Breast epithelium (tissue), 4 donors: ENCODE results near the gene POU2AF3. TPM values are rescaled to one million over a fixed set of nuclear protein-coding genes. Genes with fewer than 3 reads are reported as not detected.
"Not testable (repeated sequence)": the region's sequence is repeated elsewhere in the genome, so short reads cannot be mapped to it uniquely, and the experiment has no call there.

Experiments
- DNase-seq, 2 donors: peaks; one replicate each; pipeline ENCODE4 v3.0.0-alpha.2; 2019; ENCODE audit warnings: low spot score in 2 of 2
- H3K27ac ChIP-seq, 2 donors: fragments of 200-600 bp; sonication (generic) in 1 of 2; one replicate each; pipeline ENCODE4 v1.5.1; 2016 to 2019; ENCODE audit warnings: mild to moderate bottlenecking in 1 of 2
- H3K27me3 ChIP-seq, 2 donors: fragments of 200-600 bp; sonication (generic) in 1 of 2; one replicate each; pipeline versions ENCODE4 v1.5.1 to v1.6.0; 2017 to 2019; ENCODE audit warnings: control low read depth in 1 of 2, mild to moderate bottlenecking in 1 of 2
- H3K36me3 ChIP-seq: fragments of 200-600 bp; one replicate; pipeline ENCODE4 v1.5.1; 2019
- H3K4me1 ChIP-seq, 2 donors: fragments of 200-600 bp; sonication (generic); one replicate each; pipeline ENCODE4 v1.5.1; 2016 to 2019; ENCODE audit warnings: control low read depth in 1 of 2
- H3K4me3 ChIP-seq, 3 donors: fragments of 200-600 bp; sonication (generic); 1 replicate in 2 of 3; 2 replicates in 1 of 3; pipeline ENCODE4 v1.5.1; 2016 to 2019; ENCODE audit warnings: mild to moderate bottlenecking in 3 of 3, moderate library complexity in 2 of 3
- H3K9me3 ChIP-seq, 2 donors: fragments of 200-600 bp; sonication (generic) in 1 of 2; one replicate each; pipeline ENCODE4 v1.5.1; 2016 to 2019; ENCODE audit warnings: control low read depth in 1 of 2
- POLR2A ChIP-seq: fragments of 450-650 bp; IDR thresholded peaks from one replicate; pipeline ENCODE4 v1.6.1; 2016; ENCODE audit warnings: antibody characterized with exemption, mild to moderate bottlenecking, moderate library complexity
- POLR2AphosphoS5 ChIP-seq, 3 donors: sonication (generic); formaldehyde crosslinking; IDR thresholded peaks; one replicate each; pipeline ENCODE4 v1.6.1; 2017; ENCODE audit warnings: antibody characterized with exemption in 3 of 3
- intact Hi-C: fragments of 100-400 bp; cut with DNase I; formaldehyde crosslinking; loops from one replicate; pipeline ENCODE4 v1.15.1; 2023; ENCODE audit warnings: low total_unique reads
- total RNA-seq, 3 donors: library from RNA; depleted of rRNA; stranded (reverse); fragments of >200 nt; gene quantifications; one replicate each; pipeline ENCODE4 v1.1.0, GENCODE V29; 2016
- TF ChIP-seq, protein P1 (sequence below), 3 donors: fragments of 450-650 bp; IDR thresholded peaks; one replicate each; pipeline ENCODE4 v1.5.1; 2016 to 2017; ENCODE audit warnings: antibody characterized with exemption in 3 of 3, mild to moderate bottlenecking in 3 of 3, moderate library complexity in 3 of 3

POU2AF3 gene
- total RNA-seq, 3 donors from 2014 or later: 1.4 to 3.6 (median 1.6) TPM

DNA sequence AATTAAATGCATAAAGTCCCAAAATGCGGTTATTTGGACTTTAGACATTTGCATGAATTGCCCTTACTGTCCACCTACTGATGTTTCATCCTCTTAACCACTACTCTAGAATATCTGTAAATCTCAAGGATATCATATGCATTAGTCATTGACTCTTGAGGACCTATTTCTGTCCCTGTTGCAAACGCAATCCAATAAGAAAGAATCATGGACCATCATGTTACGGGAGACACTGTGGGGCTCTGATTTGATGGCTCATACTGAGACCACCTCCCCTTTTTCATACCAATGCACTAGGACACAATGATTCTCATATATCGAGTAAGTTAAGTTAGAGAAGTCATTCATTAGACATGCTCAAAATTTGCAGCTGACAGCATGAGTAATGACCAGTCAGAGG, 38.5 kb upstream of the POU2AF3 start:
- H3K4me3 ChIP-seq: no peak overlapping the region
- no peaks in the 10 kb centered on the region for H3K4me1 ChIP-seq
- DNase-seq: no peak
- no peaks in the 10 kb centered on the region for H3K36me3 ChIP-seq
- H3K27me3 ChIP-seq: no peaks in the 10 kb centered on the region
- TF ChIP-seq, protein P1, sequence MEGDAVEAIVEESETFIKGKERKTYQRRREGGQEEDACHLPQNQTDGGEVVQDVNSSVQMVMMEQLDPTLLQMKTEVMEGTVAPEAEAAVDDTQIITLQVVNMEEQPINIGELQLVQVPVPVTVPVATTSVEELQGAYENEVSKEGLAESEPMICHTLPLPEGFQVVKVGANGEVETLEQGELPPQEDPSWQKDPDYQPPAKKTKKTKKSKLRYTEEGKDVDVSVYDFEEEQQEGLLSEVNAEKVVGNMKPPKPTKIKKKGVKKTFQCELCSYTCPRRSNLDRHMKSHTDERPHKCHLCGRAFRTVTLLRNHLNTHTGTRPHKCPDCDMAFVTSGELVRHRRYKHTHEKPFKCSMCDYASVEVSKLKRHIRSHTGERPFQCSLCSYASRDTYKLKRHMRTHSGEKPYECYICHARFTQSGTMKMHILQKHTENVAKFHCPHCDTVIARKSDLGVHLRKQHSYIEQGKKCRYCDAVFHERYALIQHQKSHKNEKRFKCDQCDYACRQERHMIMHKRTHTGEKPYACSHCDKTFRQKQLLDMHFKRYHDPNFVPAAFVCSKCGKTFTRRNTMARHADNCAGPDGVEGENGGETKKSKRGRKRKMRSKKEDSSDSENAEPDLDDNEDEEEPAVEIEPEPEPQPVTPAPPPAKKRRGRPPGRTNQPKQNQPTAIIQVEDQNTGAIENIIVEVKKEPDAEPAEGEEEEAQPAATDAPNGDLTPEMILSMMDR (IDR thresholded peaks at IDR 0.05): no peak
- no peak for TF ChIP-seq POLR2AphosphoS5 (IDR thresholded peaks at IDR 0.05)
- TF ChIP-seq POLR2A: no peak
- intact Hi-C loops: no loop called here
- H3K27ac ChIP-seq: no peak overlapping the region
- H3K9me3 ChIP-seq: no peaks in the 10 kb centered on the region

DNA sequence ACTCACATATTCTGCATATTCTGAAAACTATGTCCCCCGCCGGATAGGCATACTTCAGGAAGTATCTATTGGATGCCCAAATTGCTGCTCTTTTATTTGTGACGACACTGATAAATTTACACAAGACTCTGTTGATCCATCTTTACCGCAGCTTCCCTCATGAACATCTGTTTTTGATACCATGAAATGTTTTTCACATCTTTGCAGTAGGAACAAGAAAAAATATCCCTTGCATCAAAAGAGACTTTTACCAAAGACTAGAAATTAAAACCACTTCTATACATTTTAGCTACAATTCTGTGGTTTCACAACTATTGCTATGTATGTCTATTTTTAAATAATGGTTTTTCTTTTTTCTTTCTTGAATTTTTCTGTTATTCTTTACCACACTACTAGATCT, 37.5 kb upstream of the POU2AF3 start:
- TF ChIP-seq POLR2AphosphoS5 (IDR thresholded peaks at IDR 0.05) (no peak), POLR2A (no peak)
- TF ChIP-seq, protein P1 (IDR thresholded peaks at IDR 0.05): no peak
- no peak overlapping the region for H3K4me3 ChIP-seq
- DNase-seq: no peak
- H3K4me1 ChIP-seq: no peaks in the 10 kb centered on the region
- no peaks in the 10 kb centered on the region for H3K9me3 ChIP-seq
- no peaks in the 10 kb centered on the region for H3K27me3 ChIP-seq
- H3K36me3 ChIP-seq: no peaks in the 10 kb centered on the region
- intact Hi-C loops: no loop called here
- no peak overlapping the region for H3K27ac ChIP-seq

DNA sequence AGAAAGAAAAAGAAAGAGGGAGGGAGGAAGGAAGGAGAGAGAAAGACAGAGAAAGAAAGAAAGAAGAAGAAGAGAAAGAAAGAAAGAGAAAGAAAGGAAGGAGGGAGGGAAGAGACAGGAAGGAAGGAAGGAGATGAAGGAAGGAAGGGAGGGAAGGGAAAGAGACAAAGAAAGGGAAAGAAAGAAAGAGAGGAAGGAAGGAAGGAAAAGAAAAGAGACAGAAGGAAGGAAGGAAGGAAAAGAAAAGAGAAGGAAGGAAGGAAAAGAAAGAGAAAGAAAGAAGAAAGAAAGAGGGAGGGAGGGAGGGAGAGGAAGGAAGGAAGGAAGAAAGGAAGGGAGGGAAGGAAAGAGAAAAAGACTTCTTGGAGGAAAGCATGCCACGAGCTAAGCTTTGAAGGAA, 33.7 kb upstream of the POU2AF3 start:
- DNase-seq: no peak
- H3K4me3 ChIP-seq: no peak overlapping the region
- no peaks in the 10 kb centered on the region for H3K4me1 ChIP-seq
- no peaks in the 10 kb centered on the region for H3K27me3 ChIP-seq
- TF ChIP-seq POLR2AphosphoS5 (IDR thresholded peaks at IDR 0.05) (no peak), POLR2A (no peak)
- TF ChIP-seq, protein P1 (IDR thresholded peaks at IDR 0.05): no peak
- no peaks in the 10 kb centered on the region for H3K9me3 ChIP-seq
- intact Hi-C loops: no loop called here
- H3K36me3 ChIP-seq: no peaks in the 10 kb centered on the region
- no peak overlapping the region for H3K27ac ChIP-seq

DNA sequence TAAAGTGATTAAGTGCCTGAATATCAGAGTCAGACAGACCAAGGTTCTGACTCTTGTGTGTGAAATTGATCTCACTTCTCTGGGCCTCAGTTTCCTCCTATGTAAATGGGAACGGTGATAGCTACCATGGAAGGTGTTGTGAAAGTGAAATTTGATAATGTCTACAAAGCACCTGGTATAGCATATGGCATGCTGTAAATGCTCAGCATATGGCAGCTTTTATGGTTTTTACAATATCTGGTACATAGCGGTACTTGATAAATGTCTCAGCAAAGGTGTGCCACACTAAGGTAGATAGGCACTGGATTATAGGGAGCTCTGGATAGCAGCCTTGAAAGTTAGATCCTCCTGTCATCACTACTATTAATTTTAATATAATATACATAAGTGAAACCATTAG, 32.9 kb upstream of the POU2AF3 start:
- Histone ChIP-seq H3K36me3 (no peaks in the 10 kb centered on the region), H3K4me1 (no peaks in the 10 kb centered on the region), H3K27ac (no peak overlapping the region), H3K4me3 (no peak overlapping the region), H3K27me3 (no peaks in the 10 kb centered on the region), H3K9me3 (no peaks in the 10 kb centered on the region)
- intact Hi-C loops: no loop called here
- TF ChIP-seq, protein P1 (IDR thresholded peaks at IDR 0.05): no peak
- no peak for TF ChIP-seq POLR2A
- no peak for TF ChIP-seq POLR2AphosphoS5 (IDR thresholded peaks at IDR 0.05)
- no peak for DNase-seq

DNA sequence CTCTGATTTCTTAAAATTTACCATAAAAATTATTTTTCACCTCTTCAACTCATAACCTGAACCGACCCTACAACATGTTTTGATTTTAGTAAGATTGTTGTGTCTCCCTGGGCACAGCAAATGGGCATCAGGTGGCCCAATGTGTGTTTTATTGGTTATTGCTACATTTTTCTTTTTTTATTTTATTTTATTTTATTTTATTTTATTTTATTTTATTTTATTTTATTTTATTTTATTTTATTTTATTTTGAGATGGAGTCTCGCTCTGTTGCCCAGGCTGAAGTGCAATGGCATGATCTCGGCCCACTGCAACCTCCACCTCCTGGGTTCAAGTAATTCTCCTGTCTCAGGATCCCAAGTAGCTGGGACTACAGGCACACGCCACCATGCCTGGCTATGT, 30.0 kb upstream of the POU2AF3 start:
- H3K4me3 ChIP-seq, H3K36me3 ChIP-seq, H3K4me1 ChIP-seq, H3K27ac ChIP-seq, H3K9me3 ChIP-seq, H3K27me3 ChIP-seq, DNase-seq, intact Hi-C loops: not testable (repeated sequence)
